HL-60 (cell line): ENCODE data around the gene DDR1.

Source experiments
- POLR2AphosphoS5 ChIP-seq: IDR thresholded peaks from 2 replicates; pipeline ENCODE4 v1.6.1; 2012; ENCODE audit warnings: low read depth
- TF ChIP-seq, protein P1 (sequence below): IDR thresholded peaks from one replicate; pipeline ENCODE4 v1.5.1; 2011; ENCODE audit warnings: low read length, control low read depth, inconsistent platforms; ENCODE audit not compliant: insufficient read depth
- TF ChIP-seq, protein P2 (sequence below): IDR thresholded peaks from 2 replicates; pipeline ENCODE4 v1.6.1; 2012; ENCODE audit warnings: low read depth; ENCODE audit not compliant: insufficient replicate concordance

DNA sequence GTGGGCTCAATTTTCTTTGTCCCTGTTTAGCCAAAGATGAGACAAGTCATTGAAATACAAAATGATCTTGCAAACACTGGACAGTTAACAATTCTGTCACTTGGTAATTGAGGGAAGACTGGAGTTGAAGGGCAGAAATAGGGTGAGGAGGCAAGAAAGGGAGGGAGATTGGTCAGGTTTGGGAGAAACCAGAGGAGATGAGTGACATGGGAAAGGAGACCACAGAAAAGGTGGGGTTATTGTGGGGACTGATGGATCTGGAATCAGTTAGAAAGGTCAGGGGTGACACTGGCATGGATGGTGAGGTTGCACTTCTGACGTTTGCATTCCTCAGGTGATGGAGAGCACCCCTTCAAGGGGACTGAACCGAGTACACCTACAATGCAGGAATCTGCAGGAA is 24.4 kb downstream of the DDR1 start:
- TF ChIP-seq, protein P1, sequence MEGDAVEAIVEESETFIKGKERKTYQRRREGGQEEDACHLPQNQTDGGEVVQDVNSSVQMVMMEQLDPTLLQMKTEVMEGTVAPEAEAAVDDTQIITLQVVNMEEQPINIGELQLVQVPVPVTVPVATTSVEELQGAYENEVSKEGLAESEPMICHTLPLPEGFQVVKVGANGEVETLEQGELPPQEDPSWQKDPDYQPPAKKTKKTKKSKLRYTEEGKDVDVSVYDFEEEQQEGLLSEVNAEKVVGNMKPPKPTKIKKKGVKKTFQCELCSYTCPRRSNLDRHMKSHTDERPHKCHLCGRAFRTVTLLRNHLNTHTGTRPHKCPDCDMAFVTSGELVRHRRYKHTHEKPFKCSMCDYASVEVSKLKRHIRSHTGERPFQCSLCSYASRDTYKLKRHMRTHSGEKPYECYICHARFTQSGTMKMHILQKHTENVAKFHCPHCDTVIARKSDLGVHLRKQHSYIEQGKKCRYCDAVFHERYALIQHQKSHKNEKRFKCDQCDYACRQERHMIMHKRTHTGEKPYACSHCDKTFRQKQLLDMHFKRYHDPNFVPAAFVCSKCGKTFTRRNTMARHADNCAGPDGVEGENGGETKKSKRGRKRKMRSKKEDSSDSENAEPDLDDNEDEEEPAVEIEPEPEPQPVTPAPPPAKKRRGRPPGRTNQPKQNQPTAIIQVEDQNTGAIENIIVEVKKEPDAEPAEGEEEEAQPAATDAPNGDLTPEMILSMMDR: no peak
- no peak for TF ChIP-seq POLR2AphosphoS5
- TF ChIP-seq, protein P2, sequence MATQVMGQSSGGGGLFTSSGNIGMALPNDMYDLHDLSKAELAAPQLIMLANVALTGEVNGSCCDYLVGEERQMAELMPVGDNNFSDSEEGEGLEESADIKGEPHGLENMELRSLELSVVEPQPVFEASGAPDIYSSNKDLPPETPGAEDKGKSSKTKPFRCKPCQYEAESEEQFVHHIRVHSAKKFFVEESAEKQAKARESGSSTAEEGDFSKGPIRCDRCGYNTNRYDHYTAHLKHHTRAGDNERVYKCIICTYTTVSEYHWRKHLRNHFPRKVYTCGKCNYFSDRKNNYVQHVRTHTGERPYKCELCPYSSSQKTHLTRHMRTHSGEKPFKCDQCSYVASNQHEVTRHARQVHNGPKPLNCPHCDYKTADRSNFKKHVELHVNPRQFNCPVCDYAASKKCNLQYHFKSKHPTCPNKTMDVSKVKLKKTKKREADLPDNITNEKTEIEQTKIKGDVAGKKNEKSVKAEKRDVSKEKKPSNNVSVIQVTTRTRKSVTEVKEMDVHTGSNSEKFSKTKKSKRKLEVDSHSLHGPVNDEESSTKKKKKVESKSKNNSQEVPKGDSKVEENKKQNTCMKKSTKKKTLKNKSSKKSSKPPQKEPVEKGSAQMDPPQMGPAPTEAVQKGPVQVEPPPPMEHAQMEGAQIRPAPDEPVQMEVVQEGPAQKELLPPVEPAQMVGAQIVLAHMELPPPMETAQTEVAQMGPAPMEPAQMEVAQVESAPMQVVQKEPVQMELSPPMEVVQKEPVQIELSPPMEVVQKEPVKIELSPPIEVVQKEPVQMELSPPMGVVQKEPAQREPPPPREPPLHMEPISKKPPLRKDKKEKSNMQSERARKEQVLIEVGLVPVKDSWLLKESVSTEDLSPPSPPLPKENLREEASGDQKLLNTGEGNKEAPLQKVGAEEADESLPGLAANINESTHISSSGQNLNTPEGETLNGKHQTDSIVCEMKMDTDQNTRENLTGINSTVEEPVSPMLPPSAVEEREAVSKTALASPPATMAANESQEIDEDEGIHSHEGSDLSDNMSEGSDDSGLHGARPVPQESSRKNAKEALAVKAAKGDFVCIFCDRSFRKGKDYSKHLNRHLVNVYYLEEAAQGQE: no peak
